Thoracic aorta (tissue), 2 donors: ENCODE results near the gene HSCB. TPM values are rescaled to one million over a fixed set of nuclear protein-coding genes. Genes with fewer than 3 reads are reported as not detected.
"Not testable (repeated sequence)": the region's sequence is repeated elsewhere in the genome, so short reads cannot be mapped to it uniquely, and the experiment has no call there.

Experiments
- ATAC-seq: fragments of 150-250 bp; one replicate; pipeline ENCODE4 v1.8.0; 2017; ENCODE audit warnings: low read depth; ENCODE audit not compliant: insufficient number of reproducible peaks, low FRiP score
- DNase-seq: peaks from one replicate; pipeline ENCODE4 v3.0.0-alpha.2; 2020; ENCODE audit warnings: low spot score
- H3K27ac ChIP-seq, 2 donors: fragments of 200-600 bp; sonication (generic); 1 replicate in 1 of 2; 2 replicates in 1 of 2; pipeline ENCODE4 v1.5.1; 2016; ENCODE audit warnings: mild to moderate bottlenecking in 2 of 2, moderate library complexity in 2 of 2
- H3K27me3 ChIP-seq: fragments of 200-600 bp; sonication (generic); replicated peaks from 2 replicates; pipeline ENCODE4 v1.6.0; 2016; ENCODE audit warnings: mild to moderate bottlenecking; ENCODE audit not compliant: insufficient read depth
- H3K36me3 ChIP-seq: fragments of 200-600 bp; sonication (generic); one replicate; pipeline ENCODE4 v1.5.1; 2016
- H3K4me1 ChIP-seq, 2 donors: fragments of 200-600 bp; sonication (generic); 1 replicate in 1 of 2; 2 replicates in 1 of 2; pipeline versions ENCODE4 v1.5.1 to v1.6.0; 2016; ENCODE audit warnings: low read depth in 2 of 2, mild to moderate bottlenecking in 1 of 2; ENCODE audit not compliant: control insufficient read depth in 1 of 2
- H3K4me3 ChIP-seq: fragments of 200-600 bp; sonication (generic); 2 replicates; pipeline ENCODE4 v1.5.1; 2016; ENCODE audit warnings: mild to moderate bottlenecking
- H3K9me3 ChIP-seq: fragments of 200-600 bp; sonication (generic); 2 replicates; pipeline ENCODE4 v1.5.1; 2016
- CTCF ChIP-seq: fragments of 200-600 bp; sonication (generic); IDR thresholded peaks from one replicate; pipeline ENCODE4 v1.5.1; 2019; ENCODE audit warnings: antibody characterized with exemption
- total RNA-seq, 2 donors: library from RNA; depleted of rRNA; stranded (reverse); fragments of >200 nt; gene quantifications; one replicate each; pipeline versions ENCODE4 v1.1.0 to v1.2.3, GENCODE V29; 2016

HSCB gene
- total RNA-seq, 2 donors from 2014 or later = 9.3 to 11.9 TPM

DNA sequence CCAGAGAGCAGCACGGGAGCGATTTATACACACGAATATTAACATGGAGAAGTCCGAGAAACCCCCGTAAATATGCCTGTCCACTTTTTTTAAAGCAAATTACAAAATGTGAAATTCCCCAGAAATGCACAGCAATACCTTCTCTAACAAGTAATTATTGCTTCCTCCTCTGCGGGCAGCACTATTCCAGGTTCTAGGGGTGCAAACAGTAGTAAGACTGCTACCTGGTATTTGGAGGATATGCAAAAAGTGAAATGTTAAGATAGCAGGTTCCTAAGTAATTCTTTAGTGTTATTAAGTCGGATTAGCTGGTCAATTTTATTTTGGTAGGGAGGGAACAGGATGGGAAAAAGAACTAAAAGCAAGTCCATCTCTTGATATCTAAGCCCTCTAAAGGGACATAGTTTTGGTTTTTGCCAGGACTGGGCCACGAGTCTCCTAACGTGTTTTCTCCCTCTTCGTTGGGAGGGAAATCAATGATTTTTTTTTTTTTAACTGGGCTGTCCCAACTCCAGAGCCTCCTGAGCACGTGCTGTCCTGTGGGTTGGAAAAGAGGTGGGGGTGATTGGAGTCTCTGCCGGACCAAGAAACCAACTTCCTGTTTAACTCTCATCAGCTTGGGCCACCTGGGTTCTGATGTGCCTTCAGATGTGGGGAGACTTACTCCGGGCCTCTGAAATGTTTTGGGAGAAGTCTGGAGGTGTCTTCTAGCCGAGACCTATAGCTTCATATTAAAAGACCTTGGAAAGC is 60.2 kb downstream of the HSCB start:
- H3K27ac ChIP-seq = peak overlapping the region in 1 of 2 donors; percentile 41
- ATAC-seq (no peak), DNase-seq (no peak)
- peaks cover 29 to 37% of the 10 kb centered on the region in 2 donors for H3K4me1 ChIP-seq
- H3K36me3 ChIP-seq = peaks cover 6% of the 10 kb centered on the region
- no peaks in the 10 kb centered on the region for H3K9me3 ChIP-seq
- no peaks in the 10 kb centered on the region for H3K27me3 ChIP-seq
- H3K4me3 ChIP-seq = peak overlapping the region; percentile 100
- no peak for TF ChIP-seq CTCF

DNA sequence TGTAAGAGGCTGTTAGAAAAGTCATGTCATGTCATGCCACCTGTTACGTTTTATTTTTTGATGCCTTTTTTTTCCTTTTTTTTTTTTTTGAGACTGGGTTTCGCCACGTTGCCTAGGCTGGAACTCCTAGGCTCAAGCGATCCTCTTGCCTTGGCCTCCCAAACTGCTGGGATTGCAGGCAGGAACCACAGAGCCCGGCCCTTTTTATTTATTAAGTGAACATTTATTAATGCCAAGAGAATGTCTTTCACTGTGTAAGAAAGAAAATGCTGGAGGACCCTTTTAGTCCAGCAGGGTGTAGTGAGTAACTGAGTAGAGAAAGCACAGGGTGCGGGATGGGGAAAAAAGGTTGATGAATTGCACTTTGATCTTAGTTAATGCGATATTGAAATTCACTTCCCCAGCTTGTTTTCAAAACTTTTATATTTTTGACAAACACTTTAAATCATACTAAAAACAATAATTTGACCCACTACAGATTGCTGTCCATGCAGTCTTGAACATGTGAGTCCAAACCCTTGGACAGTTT is 60.8 kb downstream of the HSCB start:
- H3K27ac ChIP-seq = no peak overlapping the region
- no peaks in the 10 kb centered on the region for H3K27me3 ChIP-seq
- DNase-seq (no peak), ATAC-seq (no peak)
- H3K9me3 ChIP-seq = no peaks in the 10 kb centered on the region
- TF ChIP-seq CTCF = no peak
- H3K4me1 ChIP-seq = peaks cover 24 to 31% of the 10 kb centered on the region in 2 donors
- H3K36me3 ChIP-seq = peaks cover 6% of the 10 kb centered on the region
- H3K4me3 ChIP-seq = peak overlapping the region; percentile 100

- not testable (repeated sequence) for H3K4me3 ChIP-seq, H3K27me3 ChIP-seq, H3K36me3 ChIP-seq, H3K9me3 ChIP-seq, ATAC-seq, DNase-seq, H3K27ac ChIP-seq
- peaks cover 14 to 16% of the 10 kb centered on the region in 2 donors for H3K4me1 ChIP-seq
These were observed 63.6 kb downstream of the HSCB start for GRCh38 chr22:28805426-28805825.

Other genes with a start within 250 kb of the HSCB start
- 100 to 1,000 TPM in 1 of 2 donors, 10 to 100 TPM in 1; 94.2 to 170 TPM for gene TTC28, start 62.2 kb upstream of the HSCB start, total RNA-seq
- gene CHEK2, start 219 bp upstream of the HSCB start, total RNA-seq = 1 to 10 TPM; 7.9 to 8.3 TPM
- 10 to 100 TPM; 15.2 to 18.4 TPM for gene CCDC117, start 30.7 kb downstream of the HSCB start, total RNA-seq
- 100 to 1,000 TPM; 176 to 282 TPM for gene XBP1, start 58.5 kb downstream of the HSCB start, total RNA-seq
- 10 to 100 TPM; 17.2 to 23.1 TPM for gene ZNRF3, start 141.5 kb downstream of the HSCB start, total RNA-seq